Measurements from ENCODE around the gene NSUN2.

DNA sequence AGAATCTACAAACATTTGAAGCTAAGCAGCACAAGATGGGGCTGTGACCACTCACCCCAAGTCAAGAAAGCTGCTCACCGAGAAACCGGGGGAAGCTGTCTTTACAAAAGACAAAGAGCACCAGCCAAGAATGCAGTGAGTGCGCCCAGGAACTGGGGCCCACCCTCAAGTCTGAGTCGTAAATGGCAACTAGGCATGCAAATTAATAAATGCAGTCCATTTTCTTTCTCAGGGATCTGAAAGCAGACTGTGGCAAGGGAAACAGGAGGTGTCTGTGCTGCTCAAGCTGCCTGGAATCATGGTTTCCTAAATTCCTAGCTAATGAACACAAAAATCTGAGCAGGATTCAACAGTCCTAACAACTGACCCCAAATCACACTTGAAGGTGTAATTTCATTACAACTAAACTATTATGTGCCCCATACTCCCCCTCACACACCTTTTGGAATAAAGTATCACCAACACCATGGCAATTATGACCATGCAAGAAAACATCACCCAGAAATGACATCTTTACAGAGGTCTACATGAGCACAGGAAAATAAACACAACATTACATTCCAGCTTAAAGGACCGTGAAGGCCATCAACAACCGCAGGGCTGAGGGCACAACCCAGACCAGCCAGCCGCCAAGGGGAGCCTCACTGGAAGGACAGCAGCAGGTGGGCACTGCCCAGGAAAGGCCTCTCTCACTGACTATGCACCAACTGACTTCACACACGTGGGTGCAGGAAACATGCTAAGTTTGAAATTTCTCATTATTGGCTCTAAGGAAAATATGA lies 17.6 kb downstream of the NSUN2 start:
- TF ChIP-seq MAFK (IDR thresholded peaks at IDR 0.05; ENCODE audit: low read depth, low read length) = no peak
- TF ChIP-seq, protein P1, sequence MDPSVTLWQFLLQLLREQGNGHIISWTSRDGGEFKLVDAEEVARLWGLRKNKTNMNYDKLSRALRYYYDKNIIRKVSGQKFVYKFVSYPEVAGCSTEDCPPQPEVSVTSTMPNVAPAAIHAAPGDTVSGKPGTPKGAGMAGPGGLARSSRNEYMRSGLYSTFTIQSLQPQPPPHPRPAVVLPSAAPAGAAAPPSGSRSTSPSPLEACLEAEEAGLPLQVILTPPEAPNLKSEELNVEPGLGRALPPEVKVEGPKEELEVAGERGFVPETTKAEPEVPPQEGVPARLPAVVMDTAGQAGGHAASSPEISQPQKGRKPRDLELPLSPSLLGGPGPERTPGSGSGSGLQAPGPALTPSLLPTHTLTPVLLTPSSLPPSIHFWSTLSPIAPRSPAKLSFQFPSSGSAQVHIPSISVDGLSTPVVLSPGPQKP (IDR thresholded peaks at IDR 0.05; ENCODE audit: borderline replicate concordance, low read depth, low read length) = no peak
- TF ChIP-seq, protein P2, sequence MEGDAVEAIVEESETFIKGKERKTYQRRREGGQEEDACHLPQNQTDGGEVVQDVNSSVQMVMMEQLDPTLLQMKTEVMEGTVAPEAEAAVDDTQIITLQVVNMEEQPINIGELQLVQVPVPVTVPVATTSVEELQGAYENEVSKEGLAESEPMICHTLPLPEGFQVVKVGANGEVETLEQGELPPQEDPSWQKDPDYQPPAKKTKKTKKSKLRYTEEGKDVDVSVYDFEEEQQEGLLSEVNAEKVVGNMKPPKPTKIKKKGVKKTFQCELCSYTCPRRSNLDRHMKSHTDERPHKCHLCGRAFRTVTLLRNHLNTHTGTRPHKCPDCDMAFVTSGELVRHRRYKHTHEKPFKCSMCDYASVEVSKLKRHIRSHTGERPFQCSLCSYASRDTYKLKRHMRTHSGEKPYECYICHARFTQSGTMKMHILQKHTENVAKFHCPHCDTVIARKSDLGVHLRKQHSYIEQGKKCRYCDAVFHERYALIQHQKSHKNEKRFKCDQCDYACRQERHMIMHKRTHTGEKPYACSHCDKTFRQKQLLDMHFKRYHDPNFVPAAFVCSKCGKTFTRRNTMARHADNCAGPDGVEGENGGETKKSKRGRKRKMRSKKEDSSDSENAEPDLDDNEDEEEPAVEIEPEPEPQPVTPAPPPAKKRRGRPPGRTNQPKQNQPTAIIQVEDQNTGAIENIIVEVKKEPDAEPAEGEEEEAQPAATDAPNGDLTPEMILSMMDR (conservative IDR thresholded peaks at IDR 0.05; ENCODE audit: low read depth, low read length) = no peak
- no peak for TF ChIP-seq RAD21 (IDR thresholded peaks at IDR 0.05; ENCODE audit: low read length)
- no peak for TF ChIP-seq BHLHE40 (IDR thresholded peaks at IDR 0.05; ENCODE audit: low read depth, low read length)
- TF ChIP-seq POLR2A (IDR thresholded peaks at IDR 0.05; ENCODE audit: low read depth, low read length) = no peak
- TF ChIP-seq MAZ (IDR thresholded peaks at IDR 0.05; ENCODE audit: borderline replicate concordance, low read depth, low read length) = no peak
- no peak for TF ChIP-seq SMC3 (IDR thresholded peaks at IDR 0.05; ENCODE audit: low read depth, low read length)
- TF ChIP-seq NFE2L2 (IDR thresholded peaks at IDR 0.05; ENCODE audit: low read depth, low read length) = no peak
- TF ChIP-seq, protein P3, sequence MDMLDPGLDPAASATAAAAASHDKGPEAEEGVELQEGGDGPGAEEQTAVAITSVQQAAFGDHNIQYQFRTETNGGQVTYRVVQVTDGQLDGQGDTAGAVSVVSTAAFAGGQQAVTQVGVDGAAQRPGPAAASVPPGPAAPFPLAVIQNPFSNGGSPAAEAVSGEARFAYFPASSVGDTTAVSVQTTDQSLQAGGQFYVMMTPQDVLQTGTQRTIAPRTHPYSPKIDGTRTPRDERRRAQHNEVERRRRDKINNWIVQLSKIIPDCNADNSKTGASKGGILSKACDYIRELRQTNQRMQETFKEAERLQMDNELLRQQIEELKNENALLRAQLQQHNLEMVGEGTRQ (IDR thresholded peaks at IDR 0.05; ENCODE audit: low read depth, low read length) = no peak
- no peak for TF ChIP-seq CEBPB (IDR thresholded peaks at IDR 0.05; ENCODE audit: low read depth, low read length)
- TF ChIP-seq RFX5 (IDR thresholded peaks at IDR 0.05; ENCODE audit: low read depth, low read length) = no peak
- no peak for TF ChIP-seq FOS (IDR thresholded peaks at IDR 0.05; ENCODE audit: low read depth, low read length)
- no peak for TF ChIP-seq CHD1 (IDR thresholded peaks at IDR 0.05; ENCODE audit: low read depth, low read length)
